HepG2 (cell line): ENCODE measurements around the gene SMIM1. TPM values are rescaled to one million over a fixed set of nuclear protein-coding genes. Genes with fewer than 3 reads are reported as not detected.

Source experiments
- HNF1B ChIP-seq: sonication (generic); formaldehyde crosslinking; IDR thresholded peaks from 2 replicates; pipeline ENCODE4 v1.5.1; 2020; ENCODE audit warnings: mild to moderate bottlenecking, moderate library complexity, missing genetic modification reagents
- LRRFIP1 ChIP-seq: sonication (generic); formaldehyde crosslinking; conservative IDR thresholded peaks from 2 replicates; pipeline ENCODE4 v1.4.0; 2020; ENCODE audit warnings: missing genetic modification reagents
- NR2C2 ChIP-seq: sonication (generic); formaldehyde crosslinking; IDR thresholded peaks from 2 replicates; pipeline ENCODE4 v1.4.0; 2020; ENCODE audit warnings: missing genetic modification reagents, mild to moderate bottlenecking, moderate library complexity, borderline replicate concordance
- POGZ ChIP-seq: sonication (generic); formaldehyde crosslinking; IDR thresholded peaks from 2 replicates; pipeline ENCODE4 v1.4.0; 2020; ENCODE audit warnings: mild to moderate bottlenecking, missing genetic modification reagents
- SNAI1 ChIP-seq: sonication (generic); formaldehyde crosslinking; IDR thresholded peaks from 2 replicates; pipeline ENCODE4 v1.5.0; 2020; ENCODE audit warnings: mild to moderate bottlenecking, missing genetic modification reagents, borderline replicate concordance
- SNAPC2 ChIP-seq: sonication (generic); formaldehyde crosslinking; IDR thresholded peaks from 2 replicates; pipeline ENCODE4 v1.8.1; 2022; ENCODE audit warnings: mild to moderate bottlenecking, missing genetic modification reagents
- TAF1 ChIP-seq: sonication (generic); formaldehyde crosslinking; IDR thresholded peaks from 2 replicates; pipeline ENCODE4 v1.4.0; 2020; ENCODE audit warnings: missing genetic modification reagents
- UBTF ChIP-seq: sonication (generic); formaldehyde crosslinking; IDR thresholded peaks from 2 replicates; pipeline ENCODE4 v1.4.0; 2020; ENCODE audit warnings: mild to moderate bottlenecking, missing genetic modification reagents
- ZBTB3 ChIP-seq: sonication (generic); formaldehyde crosslinking; IDR thresholded peaks from 2 replicates; pipeline ENCODE4 v1.4.0; 2020; ENCODE audit warnings: low read depth, mild to moderate bottlenecking, moderate library complexity, missing genetic modification reagents, borderline replicate concordance
- ZBTB7B ChIP-seq: sonication (generic); formaldehyde crosslinking; IDR thresholded peaks from 2 replicates; pipeline ENCODE4 v1.4.0; 2020; ENCODE audit warnings: missing genetic modification reagents
- ZNF275 ChIP-seq: sonication (generic); formaldehyde crosslinking; IDR thresholded peaks from 2 replicates; pipeline ENCODE4 v1.8.0; 2022; ENCODE audit warnings: missing genetic modification reagents, mild to moderate bottlenecking, inconsistent platforms, borderline replicate concordance
- ZNF607 ChIP-seq: sonication (generic); formaldehyde crosslinking; IDR thresholded peaks from 2 replicates; pipeline ENCODE4 v1.5.1; 2020; ENCODE audit warnings: missing genetic modification reagents, mild to moderate bottlenecking, borderline replicate concordance
- ZNF639 ChIP-seq: conservative IDR thresholded peaks from 2 replicates; pipeline ENCODE4 v1.6.1; 2018; ENCODE audit warnings: missing genetic modification reagents
- ZXDC ChIP-seq: sonication (generic); formaldehyde crosslinking; IDR thresholded peaks from 2 replicates; pipeline ENCODE4 v1.5.0; 2020; ENCODE audit warnings: mild to moderate bottlenecking, missing genetic modification reagents
- polyA plus RNA-seq, 8 experiments: library from polyadenylated mRNA; depleted of rRNA in 3 of 8; stranded (reverse) in 7 of 8; unstranded in 1 of 8; fragments of >200 nt; fragmentation: Illumina TruSeq in 4 of 8; extraction: Trizol in 4 of 8; gene quantifications; 2 replicates each; pipeline versions ENCODE4 v1.2.1 to v1.2.3, GENCODE V29; 2011 to 2016; ENCODE audit warnings: low read depth in 4 of 8, missing spikeins in 1 of 8, mixed read lengths in 1 of 8; ENCODE audit not compliant: insufficient read depth in 1 of 8
- total RNA-seq, 5 experiments: library from RNA; depleted of rRNA; stranded (reverse); fragments of >200 nt; fragmentation: Illumina TruSeq; extraction: Trizol; gene quantifications; 2 replicates each; pipeline ENCODE4 v1.2.3, GENCODE V29; 2016; ENCODE audit warnings: low read depth in 1 of 5

SMIM1 gene
- total and polyA plus RNA-seq, 2 of the 13 experiments (the other 11 are each of a cell fraction or from before 2014, with no cell fraction given) = 12.4 to 56.3 TPM

GRCh38 chr1:3771108-3772026 is 1.2 kb upstream of the SMIM1 start (continued):
- TF ChIP-seq UBTF (CRISPR knock-in tag) = peak; percentile 76; the same call in 1 of the 2 replicates
- TF ChIP-seq ZXDC (CRISPR knock-in tag) = no peak
- 0 out of 2 replicates have a peak, but pooled peaks have one; percentile 65 for TF ChIP-seq SNAI1 (CRISPR knock-in tag)
- peak; percentile 69; the same call in 1 of the 2 replicates for TF ChIP-seq ZNF275 (CRISPR knock-in tag)
- no peak for TF ChIP-seq ZNF639 (CRISPR knock-in tag)
- TF ChIP-seq HNF1B (CRISPR knock-in tag) = peak; percentile 28; the same call in 1 of the 2 replicates
- TF ChIP-seq POGZ (CRISPR knock-in tag) = no peak
- TF ChIP-seq SNAPC2 = 0 out of 2 replicates have a peak, but pooled peaks have one; percentile 17
- peak; percentile 59; the same call in 1 of the 2 replicates for TF ChIP-seq TAF1 (CRISPR knock-in tag)
- peak; percentile 77 for TF ChIP-seq ZBTB7B (CRISPR knock-in tag)
- 0 out of 2 replicates have a peak, but pooled peaks have one; percentile 38 for TF ChIP-seq ZNF607 (CRISPR knock-in tag)
- no peak for TF ChIP-seq ZBTB3 (CRISPR knock-in tag)
- TF ChIP-seq LRRFIP1 (CRISPR knock-in tag) = no peak
- TF ChIP-seq NR2C2 (CRISPR knock-in tag) = peak; percentile 63; the same call in 1 of the 2 replicates
